Activated CD4-positive, alpha-beta T cell treated with anti-CD3 and anti-CD28 coated beads for 4 hours (primary cell): ENCODE data around the gene HRNR.
"Not testable (repeated sequence)": the region's sequence is repeated elsewhere in the genome, so short reads cannot be mapped to it uniquely, and the experiment has no call there.

Experiments
- DNase-seq, 2 donors: peaks; one replicate each; pipeline ENCODE4 v3.0.0-alpha.2; 2020

HRNR gene

DNA sequence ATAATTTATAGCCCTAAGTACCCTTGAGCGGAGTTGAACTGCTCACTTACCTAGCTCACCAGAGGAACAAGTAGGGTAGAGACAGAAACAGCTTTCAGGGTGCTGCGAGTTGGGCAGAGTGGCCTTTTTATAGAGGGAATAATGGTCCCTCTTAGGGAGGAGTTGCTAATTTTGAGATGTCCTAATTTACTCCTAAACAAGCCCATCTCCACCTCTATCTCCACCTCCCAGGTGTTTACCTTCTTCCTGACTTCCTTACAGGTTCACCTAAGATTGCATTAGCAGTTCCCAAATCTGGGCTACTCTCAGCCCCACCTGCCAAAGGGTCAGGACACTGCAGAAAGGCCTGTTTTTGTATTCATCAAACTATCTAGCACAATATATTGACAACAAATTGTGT lies at the start of gene HRNR:
HRNR (minus strand) TSS at position 101 of the 400 bp plus-strand sequence. CDS start 940 bp downstream, outside the sequence.
- no peak for DNase-seq

DNA sequence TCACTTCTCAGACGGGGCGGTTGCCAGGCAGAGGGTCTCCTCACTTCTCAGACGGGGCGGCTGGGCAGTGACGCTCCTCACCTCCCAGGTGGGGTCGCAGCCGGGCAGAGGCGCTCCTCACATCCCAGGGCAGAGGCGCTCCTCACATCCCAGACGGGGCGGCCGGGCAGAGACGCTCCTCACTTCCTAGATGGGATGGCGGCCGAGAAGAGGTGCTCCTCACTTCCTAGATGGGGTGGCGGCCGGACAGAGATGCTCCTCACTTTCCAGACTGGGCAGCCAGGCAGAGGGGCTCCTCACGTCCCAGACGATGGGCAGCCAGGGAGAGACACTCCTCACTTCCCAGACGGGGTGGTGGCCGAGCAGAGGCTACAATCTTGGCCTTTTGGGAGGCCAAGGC lies 32.4 kb upstream of the HRNR start:
- DNase-seq = not testable (repeated sequence)

DNA sequence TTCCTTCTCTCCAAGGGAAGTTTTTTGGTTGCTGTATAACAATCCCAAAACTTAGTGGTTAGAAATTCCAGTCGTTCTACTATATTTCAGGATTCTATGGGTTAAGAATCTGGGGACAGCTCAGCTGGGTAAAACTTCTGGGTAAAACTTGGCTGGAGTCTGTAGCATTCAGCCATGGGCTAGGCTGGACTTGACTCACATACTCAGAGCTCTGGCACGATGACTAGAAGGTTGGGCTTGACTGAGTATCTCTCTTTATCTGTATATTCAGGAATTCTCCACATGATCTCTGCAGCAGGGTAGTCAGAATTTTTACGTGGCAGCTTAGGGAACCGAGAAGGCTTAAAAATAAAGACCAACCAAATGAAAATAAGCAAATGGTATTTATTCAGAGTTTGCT lies 28.2 kb upstream of the HRNR start:
- no peak for DNase-seq

- no peak for DNase-seq
Observed at GRCh38 chr1:152251391-152251790, 27.4 kb upstream of the HRNR start.

- DNase-seq = no peak
Observed at GRCh38 chr1:152247316-152247715, 23.3 kb upstream of the HRNR start.

GRCh38 chr1:152244576-152245273 lies 20.7 kb upstream of the HRNR start:
- DNase-seq = no peak

DNA sequence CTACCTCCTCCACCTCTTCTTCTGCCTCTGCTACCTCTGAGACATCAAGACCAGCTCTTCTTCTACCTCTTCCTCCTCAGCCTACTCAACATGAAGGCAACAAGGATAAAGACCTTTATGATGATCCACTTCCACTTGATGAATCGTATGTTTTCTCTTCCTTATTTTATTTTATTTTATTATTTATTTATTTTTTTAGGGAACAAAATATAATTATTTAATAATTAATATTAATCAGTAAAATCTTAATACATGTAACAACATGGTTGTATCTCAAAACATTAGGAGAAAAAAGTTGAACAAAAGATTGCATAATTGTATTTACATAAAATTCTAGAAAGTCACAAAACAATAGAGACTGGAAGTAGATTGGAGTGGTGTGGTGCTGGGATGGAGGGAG lies 13.1 kb upstream of the HRNR start:
- no peak for DNase-seq

DNA sequence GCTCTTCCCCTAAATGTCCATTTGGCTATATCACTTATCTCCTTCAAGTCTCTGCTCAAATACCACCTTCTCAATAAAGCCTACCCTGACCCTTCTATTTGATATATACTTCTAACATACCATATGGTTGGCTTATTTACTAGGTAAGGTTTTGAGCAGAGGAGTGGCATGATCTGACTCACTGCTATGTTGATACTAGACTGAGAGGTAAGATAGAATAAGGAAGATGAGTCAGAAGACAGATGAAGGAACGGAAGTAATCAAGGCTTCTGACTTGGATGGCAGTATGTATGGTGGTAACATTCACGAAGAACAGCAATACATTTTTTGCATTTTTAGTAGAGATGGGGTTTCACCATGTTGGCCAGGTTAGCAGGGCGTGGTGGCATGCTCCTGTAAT lies 4.8 kb upstream of the HRNR start:
- DNase-seq = no peak

DNA sequence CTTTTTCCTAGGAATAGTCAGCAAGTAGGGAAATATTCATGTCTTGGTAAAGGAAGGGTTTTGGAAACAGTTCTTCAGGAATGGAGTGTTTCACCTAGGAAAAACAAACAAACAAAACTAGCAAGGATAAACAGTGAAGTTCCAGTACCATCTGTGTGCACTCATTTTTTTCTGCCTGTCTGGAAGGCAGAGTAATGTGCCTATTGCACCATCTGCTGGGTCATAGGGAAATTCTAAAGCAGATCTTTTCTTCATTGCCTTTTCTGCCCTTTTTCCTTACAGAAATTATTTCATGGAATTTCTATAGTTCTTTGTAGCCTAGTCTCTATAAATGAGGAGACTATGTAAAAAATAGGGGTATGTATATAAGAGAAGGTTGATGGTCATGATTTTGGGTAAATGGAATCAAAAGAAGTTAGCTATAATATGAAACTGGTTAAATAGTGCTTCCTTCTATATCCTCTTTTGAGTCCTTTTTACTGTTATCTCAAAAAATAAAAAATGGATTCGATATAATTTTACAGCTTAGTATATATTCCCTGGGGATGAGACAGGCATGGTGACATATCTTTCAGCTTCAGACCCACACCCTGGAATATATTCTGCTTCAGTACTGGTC lies 3.4 kb upstream of the HRNR start:
- DNase-seq = no peak

DNA sequence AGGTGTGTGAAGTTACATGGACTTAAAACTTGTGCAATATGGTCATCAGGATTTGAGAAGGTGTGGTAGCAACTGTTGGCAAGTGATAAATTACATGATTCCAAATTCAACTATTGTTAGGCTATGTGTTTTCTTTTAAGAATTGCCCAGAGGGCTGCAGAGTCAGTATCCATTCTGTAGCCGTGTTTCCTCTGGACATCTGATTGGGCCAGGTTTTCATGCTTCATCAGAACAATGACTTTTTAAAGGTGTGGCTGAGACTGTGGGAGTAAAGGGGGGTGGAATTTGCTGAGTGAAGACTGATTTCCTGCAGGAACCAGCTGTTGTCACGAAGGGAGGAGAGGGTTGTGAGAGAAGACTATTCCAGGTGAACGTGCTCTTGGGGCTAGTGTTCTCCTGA lies 1.7 kb upstream of the HRNR start:
- no peak for DNase-seq

- no peak for DNase-seq
Observed at GRCh38 chr1:152220166-152221163, 3.5 kb downstream of the HRNR start.

GRCh38 chr1:152219438-152219837 lies 4.6 kb downstream of the HRNR start:
- DNase-seq = not testable (repeated sequence)

DNA sequence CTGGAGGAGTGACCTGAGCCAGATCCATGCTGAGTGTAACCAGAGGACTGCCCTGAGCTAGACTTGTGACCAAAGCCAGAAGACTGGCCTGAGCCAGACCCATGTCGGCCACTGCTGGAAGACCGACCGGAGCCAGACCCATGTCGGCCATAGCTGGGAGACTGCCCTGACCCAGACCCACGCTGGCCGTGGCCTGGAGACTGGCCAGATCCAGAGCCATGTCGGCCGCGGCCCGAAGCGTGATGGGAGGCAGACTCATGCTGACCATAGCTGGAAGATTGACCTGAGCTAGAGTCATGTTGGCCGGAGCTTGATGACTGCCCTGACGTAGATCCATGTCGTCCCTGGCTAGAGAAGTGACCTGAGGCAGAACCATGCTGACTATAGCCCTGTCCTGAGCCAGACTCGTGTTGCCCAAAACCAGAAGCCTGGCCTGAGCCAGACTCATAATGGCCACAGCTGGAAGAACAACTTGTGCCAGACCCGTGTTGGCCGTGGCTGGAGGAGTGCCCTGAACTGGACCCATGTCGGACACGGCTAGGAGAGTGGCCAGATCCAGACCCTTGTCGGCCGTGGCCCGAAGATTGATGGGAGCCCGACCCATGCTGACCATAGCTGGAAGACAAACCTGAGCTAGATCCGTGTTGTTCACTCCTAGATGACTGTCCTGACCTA lies 5.1 kb downstream of the HRNR start:
- no peak for DNase-seq

GRCh38 chr1:152215604-152216003 lies 8.4 kb downstream of the HRNR start:
- DNase-seq = not testable (repeated sequence)

- not testable (repeated sequence) for DNase-seq
Observed at GRCh38 chr1:152214911-152215310, 9.1 kb downstream of the HRNR start.

- no peak for DNase-seq
Observed at GRCh38 chr1:152198982-152199381, 25.0 kb downstream of the HRNR start.

DNA sequence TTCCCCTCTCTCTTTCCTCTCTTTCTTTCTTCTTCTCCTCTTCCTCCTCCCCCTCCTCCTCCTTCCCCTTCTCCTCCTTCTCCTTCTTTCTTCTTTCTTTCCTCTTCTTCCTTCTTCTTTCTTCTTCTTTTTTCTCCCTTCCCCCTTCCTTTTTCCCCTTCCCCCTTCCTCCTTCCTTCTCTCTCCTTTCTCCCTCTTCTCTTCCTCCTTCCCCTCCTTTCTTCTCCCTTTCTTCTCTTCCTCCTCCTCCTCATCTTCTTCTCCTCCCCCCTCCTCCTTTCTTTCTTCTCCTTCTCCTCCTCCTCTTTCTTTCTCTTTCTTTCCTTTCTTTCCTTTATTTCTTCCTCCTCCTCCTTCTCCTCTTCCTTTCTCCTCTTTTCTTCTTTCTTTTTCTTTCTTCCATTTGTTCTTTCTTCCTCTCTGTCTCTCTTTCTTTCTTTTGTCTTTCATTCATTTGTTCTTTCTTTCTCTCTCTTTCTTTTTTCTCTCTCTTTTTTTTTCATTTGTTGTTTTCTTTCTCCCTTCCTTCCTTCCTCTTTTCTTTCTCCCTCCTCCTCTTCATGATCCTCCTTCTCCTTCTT lies 26.5 kb downstream of the HRNR start:
- DNase-seq = no peak

GRCh38 chr1:152191711-152192110 lies 32.3 kb downstream of the HRNR start:
- DNase-seq = no peak

- DNase-seq = no peak
Observed at GRCh38 chr1:152191260-152191659, 32.7 kb downstream of the HRNR start.

GRCh38 chr1:152190589-152190988 lies 33.4 kb downstream of the HRNR start:
- DNase-seq = no peak

- DNase-seq = peak; percentile 67 to 69
Observed at GRCh38 chr1:152189657-152190442, 34.1 kb downstream of the HRNR start.
